Measurements from ENCODE around the gene AK4.
"Not testable (repeated sequence)": the region's sequence is repeated elsewhere in the genome, so short reads cannot be mapped to it uniquely, and the experiment has no call there.

Gene AK4

DNA sequence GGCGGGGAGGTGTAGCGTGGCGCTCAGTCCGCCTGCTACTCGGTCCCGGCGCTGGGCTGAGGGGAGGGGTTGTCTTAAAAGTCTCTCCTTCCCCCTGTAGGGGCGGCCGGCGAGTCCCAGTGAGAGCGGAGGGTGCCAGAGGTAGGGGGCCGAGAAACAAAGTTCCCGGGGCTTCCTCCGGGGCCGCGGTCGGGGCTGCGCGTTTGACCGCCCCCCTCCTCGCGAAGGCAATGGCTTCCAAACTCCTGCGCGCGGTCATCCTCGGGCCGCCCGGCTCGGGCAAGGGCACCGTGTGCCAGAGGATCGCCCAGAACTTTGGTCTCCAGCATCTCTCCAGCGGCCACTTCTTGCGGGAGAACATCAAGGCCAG, at the start of gene AK4:
Gene AK4, plus strand, starts transcription at position 26 of the 370 bp plus-strand sequence. Its CDS starts 205 bp downstream, at position 231.
- not testable (repeated sequence) for DNase-seq

DNA sequence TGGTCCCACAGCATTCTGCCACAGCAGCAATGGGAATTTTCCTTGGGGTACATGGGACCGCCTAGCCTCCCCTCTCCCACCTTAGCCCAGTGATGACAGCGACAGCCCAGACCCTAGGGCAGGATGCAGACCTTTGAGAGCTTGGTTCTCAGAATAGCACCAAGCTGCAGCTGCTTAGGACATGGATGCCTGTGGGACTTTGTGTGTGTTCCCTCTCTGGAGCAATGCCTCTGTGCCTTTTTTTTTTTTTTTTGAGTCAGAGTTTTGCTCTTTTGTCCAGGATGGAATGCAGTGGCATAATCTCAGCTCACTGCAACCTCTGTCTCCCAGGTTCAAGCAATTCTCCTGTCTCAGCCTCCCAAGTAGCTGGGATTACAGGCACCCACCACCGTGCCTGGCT, 44.2 kb upstream of the AK4 start:
- DNase-seq, result no peak

DNA sequence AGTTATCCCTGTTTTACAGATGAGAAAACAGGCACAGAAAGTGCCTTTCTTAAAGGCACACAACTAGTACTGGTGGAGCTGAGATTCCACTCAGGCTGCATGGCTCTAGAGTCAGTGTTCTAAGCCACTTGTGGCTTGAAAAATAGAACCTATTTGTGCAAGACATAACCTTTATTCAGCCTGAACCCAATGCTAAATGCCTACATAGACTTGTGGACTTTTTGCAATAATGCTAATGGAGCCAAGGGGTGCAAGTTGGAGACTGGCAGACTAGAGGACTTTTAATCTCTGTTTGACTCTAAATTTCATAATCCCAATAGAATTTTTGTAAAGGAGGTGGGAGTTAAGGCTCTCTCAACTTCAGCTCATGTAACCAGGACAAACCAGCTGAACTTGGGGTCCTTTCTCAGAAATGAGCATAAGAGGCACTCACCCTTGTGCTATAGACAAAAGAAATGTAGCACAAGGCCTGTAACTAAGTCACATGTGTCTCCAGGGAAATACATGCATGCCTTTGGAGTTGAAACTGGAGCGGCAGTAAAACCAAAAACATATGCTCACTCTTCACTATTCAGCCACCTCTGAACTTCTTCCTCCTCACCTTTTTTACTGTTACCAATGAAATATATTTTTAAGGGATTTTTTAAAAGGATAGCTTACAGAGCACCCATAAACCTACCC, 43.0 kb upstream of the AK4 start:
- DNase-seq, result no peak

DNA sequence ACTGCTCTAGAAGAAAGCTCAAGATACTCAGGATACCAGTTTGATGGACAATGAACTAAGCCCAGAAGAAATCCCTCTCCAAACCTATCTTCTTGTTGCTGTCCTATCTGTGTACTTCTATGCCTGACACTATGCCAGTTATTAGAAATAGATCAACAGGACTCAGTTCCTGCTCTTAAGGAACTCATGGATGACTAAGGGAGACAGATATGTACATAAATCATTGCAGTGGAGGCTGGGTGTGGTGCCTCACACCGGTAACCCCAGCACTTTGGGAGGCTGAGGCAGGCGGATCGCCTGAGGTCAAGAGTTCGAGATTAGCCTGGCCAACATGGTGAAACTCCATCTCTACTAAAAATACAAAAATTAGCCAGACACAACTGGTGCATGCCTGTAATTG, 42.4 kb upstream of the AK4 start:
- DNase-seq, result no peak

DNA sequence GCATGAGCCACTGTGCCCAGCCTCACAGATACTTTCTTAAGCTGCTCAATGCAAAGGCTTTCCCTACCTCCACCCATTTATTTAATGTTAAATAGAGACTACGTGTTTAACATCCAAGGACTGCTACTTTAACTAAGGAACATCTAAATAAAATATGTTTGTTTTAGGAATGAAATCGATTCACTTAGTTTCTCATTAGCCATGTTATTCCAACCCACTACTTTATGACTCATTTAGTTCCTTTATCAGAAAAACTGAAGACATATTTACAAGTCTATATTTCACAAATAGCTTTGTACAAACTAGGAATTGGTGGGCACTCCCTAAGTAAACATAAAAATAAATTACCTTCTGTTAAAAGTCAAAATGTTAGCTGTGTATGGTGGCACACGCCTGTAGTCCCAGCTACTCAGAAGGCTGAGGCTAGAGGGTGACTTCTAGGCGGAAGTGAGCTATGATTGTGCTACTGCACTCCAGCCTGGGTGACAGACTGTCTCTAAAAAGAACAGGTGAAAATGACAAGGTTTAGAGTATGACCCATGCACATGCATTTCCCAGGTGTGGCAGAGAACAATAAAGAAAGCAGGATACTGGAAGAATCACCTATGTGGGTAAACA, 39.9 kb upstream of the AK4 start:
- DNase-seq, result no peak

DNA sequence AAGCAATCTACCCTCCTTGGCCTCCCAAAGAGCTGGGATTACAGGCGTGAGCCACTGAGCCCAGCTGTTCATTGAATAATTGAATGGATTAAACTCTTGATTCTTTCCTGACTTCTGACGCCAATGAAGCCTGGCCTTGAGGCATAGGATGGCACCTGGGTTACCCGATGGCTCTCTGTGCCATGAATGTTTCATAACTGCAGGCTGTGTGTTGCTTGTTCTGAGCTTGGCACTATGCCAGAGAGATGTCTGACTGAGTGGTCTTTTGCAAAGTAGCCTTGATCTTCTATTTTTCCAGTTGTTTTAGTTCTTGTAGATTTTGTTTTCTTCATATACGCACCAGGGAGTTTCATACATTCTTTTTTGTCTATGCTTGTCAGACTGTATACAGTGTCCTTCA, 38.5 kb upstream of the AK4 start:
- DNase-seq, result no peak

DNA sequence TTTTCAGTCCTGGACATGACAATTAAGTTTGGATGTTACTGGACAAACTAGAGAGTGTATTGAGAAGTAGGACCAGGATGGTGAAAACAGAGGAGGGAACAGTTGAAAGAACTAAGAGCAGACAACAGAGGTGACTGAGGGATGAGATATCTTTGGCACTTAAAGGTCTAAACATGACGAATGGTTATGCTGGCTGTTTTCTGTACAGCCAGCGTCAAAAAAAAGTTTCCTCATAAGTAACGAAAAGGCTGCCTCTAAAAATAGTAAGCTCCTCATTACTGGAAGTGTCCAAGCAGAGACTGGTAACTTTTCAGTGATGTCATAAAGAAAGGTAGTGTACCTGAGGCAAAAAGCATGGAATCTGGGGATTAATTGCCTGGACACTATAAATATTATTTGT, 35.2 kb upstream of the AK4 start:
- DNase-seq, result no peak

DNA sequence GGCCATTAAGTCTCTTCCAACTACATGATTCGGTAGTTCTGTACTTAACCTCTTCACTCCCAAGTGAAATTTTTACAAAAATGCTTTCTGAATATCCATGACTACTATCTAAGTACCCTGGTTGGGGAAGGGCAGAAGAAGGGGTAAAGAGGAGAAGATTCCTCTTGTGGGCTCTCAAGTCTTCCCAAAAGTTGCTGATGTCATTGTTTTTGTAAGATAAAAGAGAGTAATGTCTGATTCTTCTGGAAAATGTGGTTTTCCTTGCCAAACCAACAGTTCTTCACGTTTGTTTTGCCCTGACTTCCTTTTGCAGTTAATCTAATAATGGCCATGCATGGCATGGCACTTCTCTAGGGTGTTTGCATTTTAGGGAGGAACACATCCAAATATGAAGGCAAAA, 34.7 kb upstream of the AK4 start:
- DNase-seq, result no peak

DNA sequence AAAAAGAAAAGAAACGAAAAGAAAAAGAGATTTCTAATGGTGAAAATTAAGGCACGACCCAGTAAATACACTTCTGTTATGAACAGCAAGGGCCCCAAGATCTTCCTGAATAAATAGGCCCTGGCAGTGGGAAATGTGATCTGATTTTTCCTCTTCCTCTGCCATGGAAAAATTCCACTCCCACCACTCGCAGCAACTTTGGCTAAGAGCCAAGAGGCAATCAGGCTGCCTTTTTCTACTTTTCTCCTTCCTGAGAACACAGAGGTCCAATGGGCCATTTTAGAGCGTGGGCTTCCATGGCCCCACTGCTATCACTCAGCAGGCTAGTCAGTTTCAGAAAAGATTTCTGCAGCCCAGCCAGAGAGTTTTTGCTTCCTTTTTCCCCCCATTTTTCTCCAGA, 33.7 kb upstream of the AK4 start:
- peak in 19 of 51 donors; percentile 1 to 69 (median 8) for DNase-seq

DNA sequence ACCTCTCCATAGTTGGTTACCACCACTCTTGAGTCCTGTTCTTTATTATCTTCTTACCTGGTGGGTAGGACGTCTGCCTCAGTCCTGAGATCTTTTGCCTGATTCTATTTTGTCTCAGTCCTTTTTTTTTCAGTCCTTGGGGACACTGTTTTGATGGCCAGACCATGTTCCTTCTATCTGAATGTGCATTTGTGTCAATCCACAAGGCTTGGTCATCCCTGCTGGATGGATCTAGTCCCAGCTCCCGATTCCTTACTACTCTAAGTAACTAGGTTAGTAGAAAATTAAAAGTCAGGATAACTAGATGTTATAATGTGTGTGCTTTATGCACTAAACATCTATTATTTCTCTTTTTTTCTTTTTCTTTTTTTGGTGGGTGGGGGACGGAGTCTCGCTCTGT, 28.1 kb upstream of the AK4 start:
- no peak for DNase-seq

DNA sequence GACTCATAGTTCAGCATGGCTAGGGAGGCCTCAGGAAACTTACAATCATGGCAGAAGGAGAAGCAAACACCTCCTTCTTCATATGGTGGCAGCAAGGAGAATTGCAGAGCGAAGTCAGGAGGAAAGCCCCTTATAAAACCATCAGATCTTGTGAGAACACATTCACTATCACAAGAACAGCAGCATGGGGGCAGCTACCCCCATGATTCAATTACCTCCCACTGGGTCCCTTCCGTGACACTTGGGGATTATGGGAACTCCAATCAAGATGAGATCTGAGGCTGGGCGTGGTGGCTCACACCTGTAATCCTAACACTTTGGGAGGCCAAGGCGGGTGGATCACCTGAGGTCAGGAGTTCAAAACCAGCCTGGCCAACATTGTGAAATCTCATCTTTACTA, 18.9 kb upstream of the AK4 start:
- not testable (repeated sequence) for DNase-seq

DNA sequence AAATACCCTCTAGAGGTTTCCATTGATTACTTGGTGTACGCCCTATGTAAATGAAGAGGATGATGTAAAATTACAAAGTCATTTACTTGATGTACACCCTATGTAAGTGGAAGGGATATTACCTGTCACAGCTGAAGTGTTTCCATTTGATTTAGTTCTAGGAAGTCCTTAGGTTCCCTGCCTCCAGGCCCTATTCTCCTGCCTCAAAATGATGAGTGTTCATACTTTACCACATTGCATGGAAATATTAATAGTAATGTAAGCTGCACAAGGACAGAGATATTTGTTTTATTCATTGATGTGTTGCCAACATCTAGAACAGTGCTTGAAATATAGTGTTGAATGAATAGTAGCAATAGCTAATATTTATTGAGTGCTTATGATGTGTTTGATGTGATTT, 9.5 kb upstream of the AK4 start:
- no peak for DNase-seq

DNA sequence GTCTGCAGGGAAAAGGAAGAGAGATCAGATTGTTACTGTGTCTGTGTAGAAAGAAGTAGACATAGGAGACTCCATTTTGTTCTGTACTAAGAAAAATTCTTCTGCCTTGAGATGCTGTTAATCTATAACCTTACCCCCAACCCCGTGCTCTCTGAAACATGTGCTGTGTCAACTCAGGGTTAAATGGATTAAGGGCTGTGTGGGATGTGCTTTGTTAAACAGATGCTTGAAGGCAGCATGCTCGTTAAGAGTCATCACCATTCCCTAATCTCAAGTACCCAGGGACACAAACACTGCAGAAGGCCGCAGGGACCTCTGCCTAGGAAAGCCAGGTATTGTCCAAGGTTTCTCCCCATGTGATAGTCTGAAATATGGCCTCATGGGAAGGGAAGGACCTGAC, 8.2 kb upstream of the AK4 start:
- not testable (repeated sequence) for DNase-seq

DNA sequence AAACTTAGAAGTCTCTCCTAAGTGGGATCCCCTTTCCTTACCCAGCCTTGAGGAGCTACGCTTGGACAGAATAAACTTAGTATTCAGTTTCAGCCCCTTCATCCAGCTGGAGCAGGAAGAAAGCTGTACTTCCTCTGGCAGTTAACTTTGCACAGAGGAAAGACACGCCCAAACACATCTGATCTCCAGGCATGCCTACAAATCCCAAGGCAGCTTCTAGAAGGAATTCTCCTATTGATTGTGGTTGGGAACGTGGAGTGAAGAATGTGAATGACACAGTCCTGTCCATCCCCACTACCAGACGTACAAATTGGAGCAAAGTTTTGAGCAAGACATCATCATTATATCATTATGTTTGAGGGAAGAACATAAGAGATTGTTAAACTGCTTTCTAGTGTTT, 6.6 kb upstream of the AK4 start:
- DNase-seq, result no peak

DNA sequence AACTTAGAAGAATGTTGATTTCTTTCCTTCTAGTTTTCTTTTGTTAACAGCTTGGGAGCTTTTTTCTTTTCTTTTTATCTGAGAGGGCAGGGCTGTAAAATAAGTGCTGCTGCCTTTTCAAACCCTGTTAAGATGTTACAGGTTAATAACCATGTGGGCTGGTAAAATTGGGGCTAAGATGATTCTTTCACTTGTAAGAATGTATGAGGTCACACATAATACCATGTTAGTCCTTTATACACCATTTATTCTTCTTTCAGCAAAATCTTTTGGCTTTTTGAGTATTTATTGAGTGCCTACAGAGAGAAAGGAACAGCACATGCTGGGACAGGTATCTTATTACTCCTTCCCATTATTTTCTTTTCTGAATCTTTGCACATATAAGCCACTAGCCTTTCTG, 6.1 kb upstream of the AK4 start:
- DNase-seq, result no peak

DNA sequence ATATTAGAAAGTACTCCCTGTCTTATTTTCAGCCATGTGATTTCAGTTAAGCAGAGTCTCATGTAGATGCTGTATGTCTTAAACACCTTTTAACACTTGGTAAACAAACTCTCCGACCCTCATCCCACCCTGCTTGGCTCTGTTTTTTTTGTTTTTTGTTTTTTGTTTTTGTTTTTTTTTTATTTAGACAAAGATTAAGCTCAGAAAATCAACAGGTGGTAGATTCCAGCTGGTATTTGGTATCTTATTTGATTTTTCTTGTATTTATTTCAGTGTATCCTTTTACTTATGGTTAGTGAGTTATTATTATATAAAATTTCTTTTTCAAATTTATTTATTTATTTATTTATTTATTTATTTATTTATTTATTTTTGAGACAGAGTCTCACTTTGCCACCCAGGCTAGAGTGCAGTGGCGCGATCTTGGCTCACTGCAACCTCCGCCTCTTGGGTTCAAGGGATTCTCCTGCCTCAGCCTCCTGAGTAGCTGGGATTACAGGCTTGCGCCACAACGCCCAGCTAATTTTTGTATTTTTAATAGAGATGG, 4.8 kb upstream of the AK4 start:
- not testable (repeated sequence) for DNase-seq

DNA sequence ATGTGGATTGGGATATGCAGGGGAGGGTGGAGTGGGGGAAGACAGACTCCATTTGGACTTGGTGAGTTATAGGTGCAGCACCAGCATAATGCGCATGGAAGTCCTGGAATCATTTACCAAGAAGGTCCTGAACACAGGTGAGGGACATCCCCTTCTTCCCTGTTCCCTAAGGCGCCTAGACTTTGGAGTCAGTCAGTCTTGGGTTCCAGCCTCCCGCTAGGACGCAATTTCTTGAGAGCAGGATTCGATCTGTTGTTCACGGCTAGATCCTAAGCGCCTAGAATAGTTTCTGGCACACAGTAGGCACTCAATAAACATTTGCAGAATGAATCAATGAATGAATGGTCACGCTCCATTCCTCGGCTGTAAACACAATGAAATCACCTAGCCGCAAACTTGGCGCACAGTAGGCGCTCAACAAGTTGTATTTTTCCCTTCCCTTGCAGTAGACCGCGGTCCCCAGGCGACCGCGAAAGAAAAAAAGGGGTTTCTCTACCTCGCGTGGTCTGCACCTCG, 1.0 kb upstream of the AK4 start:
- no peak for DNase-seq

DNA sequence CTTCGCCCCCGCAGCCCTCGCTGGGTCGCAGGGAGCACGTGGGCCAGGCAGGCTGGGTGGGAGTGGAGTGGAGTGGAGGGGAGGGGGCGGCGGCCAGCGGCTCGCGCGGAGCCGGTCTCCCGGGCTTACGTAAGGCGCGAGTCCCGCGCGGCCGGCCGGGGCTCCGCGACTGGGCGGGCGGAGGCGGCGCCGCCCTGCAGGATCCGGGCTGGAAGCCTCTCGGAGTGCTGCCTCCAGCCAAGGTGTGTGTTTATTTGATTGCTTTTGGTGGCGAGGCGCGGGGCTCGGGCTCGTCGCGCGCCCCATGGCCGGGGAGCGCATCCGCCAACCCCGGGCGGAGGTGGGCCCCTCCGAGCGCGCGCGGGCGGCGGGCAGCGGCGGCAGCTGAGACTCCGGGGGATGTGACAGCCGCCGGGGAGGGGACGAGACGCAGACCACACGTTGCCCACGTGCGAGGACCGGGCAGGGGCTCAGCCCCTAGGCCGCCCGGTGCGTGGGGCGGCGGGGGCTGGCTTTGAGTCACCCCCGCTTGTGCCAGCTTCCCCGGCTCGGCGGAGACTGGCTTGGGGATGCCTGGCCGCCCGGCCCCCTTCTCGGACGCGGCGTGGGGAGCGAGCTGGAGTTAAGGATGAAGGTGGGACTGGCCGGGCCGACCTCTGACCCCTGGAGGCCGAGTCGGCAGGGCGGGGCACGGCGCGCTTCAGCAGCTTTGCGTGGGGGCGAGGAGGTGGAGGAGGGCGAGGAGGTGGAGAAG, 402 bp upstream of the AK4 start:
- DNase-seq, result peak in 26 of 51 donors; percentile 9 to 70 (median 28)

DNA sequence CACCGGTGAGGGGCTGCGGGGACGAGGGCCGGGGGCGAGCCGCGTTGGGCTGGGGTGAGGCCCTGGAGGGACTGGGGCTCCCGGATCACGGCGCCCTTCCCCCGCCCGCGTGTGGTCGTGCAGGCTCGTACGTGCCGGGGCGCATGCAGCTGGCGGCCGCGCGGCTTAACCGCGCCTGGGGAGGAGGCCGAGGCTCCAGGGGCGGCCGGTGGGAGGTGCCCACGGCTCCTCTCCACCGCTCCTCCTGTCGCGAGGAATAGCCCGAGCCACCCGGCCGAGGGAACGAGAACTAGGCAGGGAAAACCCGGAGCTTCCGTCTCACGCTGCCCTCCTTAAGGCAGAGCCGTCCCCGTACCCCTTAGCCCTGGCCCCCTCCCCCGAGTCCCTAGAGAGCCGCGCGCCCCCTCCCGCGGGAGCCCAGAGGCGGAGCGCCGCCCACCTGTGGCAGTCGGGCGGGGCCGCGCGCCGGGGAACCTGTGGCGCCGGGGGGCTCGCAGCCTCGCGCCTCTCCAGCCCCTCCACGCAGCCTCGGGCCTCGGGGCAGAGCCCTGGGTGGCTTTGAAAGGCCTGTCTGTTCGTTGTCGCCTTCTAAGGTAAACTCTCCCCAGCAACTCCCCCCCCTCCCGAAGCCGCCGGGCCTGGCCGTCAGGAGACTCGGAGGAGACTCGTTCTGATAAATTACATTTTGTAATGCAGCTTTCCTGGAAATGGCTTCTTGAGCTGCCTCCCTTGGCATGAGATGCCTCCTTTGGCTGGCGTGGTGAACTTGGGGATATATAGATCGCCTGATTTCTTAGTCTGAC, 746 bp downstream of the AK4 start:
- peak in 30 of 51 donors; percentile 11 to 79 (median 32) for DNase-seq

DNA sequence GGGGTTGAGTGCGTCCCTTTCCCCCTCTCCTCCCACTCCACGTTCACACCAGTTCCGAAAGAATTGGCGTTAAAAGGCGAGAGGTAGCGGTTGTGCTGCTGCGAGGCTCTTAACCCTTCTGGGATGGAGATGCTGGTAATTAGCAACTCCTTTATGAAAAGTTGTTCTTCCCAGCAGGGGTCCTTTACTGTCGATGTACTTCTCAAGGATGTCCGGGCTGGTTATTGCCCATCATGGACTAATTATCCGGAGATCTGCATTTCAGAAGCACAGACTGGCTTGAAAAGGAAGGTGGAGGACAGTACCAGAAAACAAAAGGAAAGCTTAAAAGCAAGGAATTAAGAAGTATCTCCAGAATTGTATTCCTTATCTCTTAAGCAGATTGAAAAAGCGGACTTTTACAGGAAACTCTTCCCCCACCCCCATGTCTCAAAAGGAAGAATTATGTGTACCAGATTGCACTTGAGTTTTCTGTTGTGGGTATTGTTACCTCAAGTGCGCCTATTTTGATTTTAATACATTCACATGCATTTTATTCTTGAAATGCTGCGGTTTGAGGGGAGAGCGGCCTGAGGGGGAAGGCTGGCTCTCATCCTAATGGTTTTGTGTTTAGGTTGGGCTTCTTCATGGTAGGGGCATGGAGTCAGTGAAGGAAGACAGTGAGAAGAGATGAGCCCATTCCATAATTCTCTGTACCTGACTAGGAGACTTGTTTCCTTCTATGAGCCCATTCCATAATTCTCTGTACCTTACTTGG, 1.5 kb downstream of the AK4 start:
- peak in 2 of 51 donors; percentile 13 to 49 for DNase-seq

DNA sequence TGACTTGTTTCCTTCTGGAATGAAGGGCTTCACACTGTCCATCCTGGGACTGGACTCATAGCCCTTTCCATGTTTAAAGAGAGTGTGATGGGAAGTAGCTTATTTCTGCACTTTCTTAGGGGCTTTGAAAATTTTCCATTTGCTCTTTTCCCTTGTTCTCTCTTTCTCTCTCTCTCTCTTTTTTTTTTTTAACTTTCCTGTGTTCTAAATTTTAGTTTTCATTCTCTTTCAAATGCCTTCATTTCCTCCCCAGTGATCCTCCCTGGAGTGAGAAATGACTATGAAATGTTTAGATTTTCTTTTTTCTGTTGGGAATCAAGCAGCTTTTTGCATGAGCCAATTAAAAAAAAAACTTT, 2.1 kb downstream of the AK4 start:
- DNase-seq, result no peak

Measured in hypothalamus (tissue), 51 donors.